ENCODE results near the gene HPS4. TPM values are rescaled to one million over a fixed set of nuclear protein-coding genes. Genes with fewer than 3 reads are reported as not detected.

Gene HPS4
- total RNA-seq, 1 donor from 2014 or later: 36.1 TPM

- Histone ChIP-seq H3K4me3 (no peak overlapping the region), H3K27me3 (no peaks in the 10 kb centered on the region), H3K4me1 (no peaks in the 10 kb centered on the region), H3K27ac (no peak overlapping the region), H3K9me3 (no peaks in the 10 kb centered on the region), H3K36me3 (peaks cover 0 to 55% of the 10 kb centered on the region in 2 donors)
- intact Hi-C loops (cut with DNase I): no loop called here
- no peak for DNase-seq (ENCODE audit: extremely low spot score in 2 of 2)
- no peak for TF ChIP-seq POLR2AphosphoS5 (IDR thresholded peaks at IDR 0.05; ENCODE audit: insufficient read depth in 1 of 2, low read depth in 1 of 2)
- TF ChIP-seq CTCF (IDR thresholded peaks at IDR 0.05): no peak
- no peak for TF ChIP-seq POLR2A (IDR thresholded peaks at IDR 0.05)
Measured at GRCh38 chr22:26462641-26463040, 20.9 kb downstream of the HPS4 start.

- DNase-seq (ENCODE audit: extremely low spot score in 2 of 2): no peak
- H3K4me3 ChIP-seq: no peak overlapping the region
- no peaks in the 10 kb centered on the region for H3K4me1 ChIP-seq
- TF ChIP-seq CTCF (IDR thresholded peaks at IDR 0.05) (no peak), POLR2A (IDR thresholded peaks at IDR 0.05) (no peak), POLR2AphosphoS5 (IDR thresholded peaks at IDR 0.05; ENCODE audit: insufficient read depth in 1 of 2, low read depth in 1 of 2) (no peak)
- intact Hi-C loops (cut with DNase I): no loop called here
- H3K27me3 ChIP-seq: no peaks in the 10 kb centered on the region
- H3K36me3 ChIP-seq: peaks cover 0 to 57% of the 10 kb centered on the region in 2 donors
- H3K9me3 ChIP-seq: no peaks in the 10 kb centered on the region
- no peak overlapping the region for H3K27ac ChIP-seq
Measured at GRCh38 chr22:26462051-26462450, 21.5 kb downstream of the HPS4 start.

GRCh38 chr22:26461188-26461810, 22.3 kb downstream of the HPS4 start:
- Histone ChIP-seq H3K9me3 (no peaks in the 10 kb centered on the region), H3K27me3 (no peaks in the 10 kb centered on the region), H3K36me3 (peaks cover 0 to 57% of the 10 kb centered on the region in 2 donors), H3K4me3 (no peak overlapping the region), H3K27ac (no peak overlapping the region), H3K4me1 (no peaks in the 10 kb centered on the region)
- intact Hi-C loops (cut with DNase I): no loop called here
- DNase-seq (ENCODE audit: extremely low spot score in 2 of 2): no peak
- TF ChIP-seq CTCF (IDR thresholded peaks at IDR 0.05) (peak; percentile 17 to 64 (median 40)), POLR2A (IDR thresholded peaks at IDR 0.05) (no peak), POLR2AphosphoS5 (IDR thresholded peaks at IDR 0.05; ENCODE audit: insufficient read depth in 1 of 2, low read depth in 1 of 2) (no peak)

- intact Hi-C loops (cut with DNase I): no loop called here
- no peak for DNase-seq (ENCODE audit: extremely low spot score in 2 of 2)
- no peak overlapping the region for H3K27ac ChIP-seq
Measured at GRCh38 chr22:26460202-26460601, 23.4 kb downstream of the HPS4 start.

More at GRCh38 chr22:26460202-26460601, 23.4 kb downstream of the HPS4 start:
- H3K36me3 ChIP-seq: peaks cover 0 to 54% of the 10 kb centered on the region in 2 donors
- no peak overlapping the region for H3K4me3 ChIP-seq
- no peak for TF ChIP-seq POLR2AphosphoS5 (IDR thresholded peaks at IDR 0.05; ENCODE audit: insufficient read depth in 1 of 2, low read depth in 1 of 2)
- TF ChIP-seq POLR2A (IDR thresholded peaks at IDR 0.05): no peak
- TF ChIP-seq CTCF (IDR thresholded peaks at IDR 0.05): no peak
- no peaks in the 10 kb centered on the region for H3K27me3 ChIP-seq
- H3K4me1 ChIP-seq: no peaks in the 10 kb centered on the region
- no peaks in the 10 kb centered on the region for H3K9me3 ChIP-seq
